Peyer's patch (tissue), 4 donors: Measurements from ENCODE around the gene KCNJ10.

ENCODE experiments used
- CTCF ChIP-seq, 6 experiments: fragments of 450-650 bp in 4 of 6; fragments of 200-600 bp in 2 of 6; sonication (generic) in 1 of 6; IDR thresholded peaks; one replicate each; pipeline ENCODE4 v1.5.1; 2017 to 2019; ENCODE audit warnings: antibody characterized with exemption in 6 of 6, mild to moderate bottlenecking in 3 of 6, moderate library complexity in 1 of 6
- POLR2A ChIP-seq, 2 donors: fragments of 450-650 bp; IDR thresholded peaks; one replicate each; pipeline ENCODE4 v1.5.1; 2017; ENCODE audit warnings: antibody characterized with exemption in 2 of 2, mild to moderate bottlenecking in 2 of 2, moderate library complexity in 2 of 2

GRCh38 chr1:159964144-159964543, 105.8 kb downstream of the KCNJ10 start:
- no peak for TF ChIP-seq CTCF (IDR thresholded peaks at IDR 0.05)
- TF ChIP-seq POLR2A (IDR thresholded peaks at IDR 0.05) = no peak
